Smooth muscle cell of the brain vasculature (primary cell): Measurements from ENCODE around the gene OXER1.

Experiments used
- DNase-seq: peaks from one replicate; pipeline ENCODE4 v3.0.0-alpha.2; 2012; ENCODE audit warnings: low read depth, low spot score

The OXER1 gene, protein sequence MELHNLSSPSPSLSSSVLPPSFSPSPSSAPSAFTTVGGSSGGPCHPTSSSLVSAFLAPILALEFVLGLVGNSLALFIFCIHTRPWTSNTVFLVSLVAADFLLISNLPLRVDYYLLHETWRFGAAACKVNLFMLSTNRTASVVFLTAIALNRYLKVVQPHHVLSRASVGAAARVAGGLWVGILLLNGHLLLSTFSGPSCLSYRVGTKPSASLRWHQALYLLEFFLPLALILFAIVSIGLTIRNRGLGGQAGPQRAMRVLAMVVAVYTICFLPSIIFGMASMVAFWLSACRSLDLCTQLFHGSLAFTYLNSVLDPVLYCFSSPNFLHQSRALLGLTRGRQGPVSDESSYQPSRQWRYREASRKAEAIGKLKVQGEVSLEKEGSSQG

DNA sequence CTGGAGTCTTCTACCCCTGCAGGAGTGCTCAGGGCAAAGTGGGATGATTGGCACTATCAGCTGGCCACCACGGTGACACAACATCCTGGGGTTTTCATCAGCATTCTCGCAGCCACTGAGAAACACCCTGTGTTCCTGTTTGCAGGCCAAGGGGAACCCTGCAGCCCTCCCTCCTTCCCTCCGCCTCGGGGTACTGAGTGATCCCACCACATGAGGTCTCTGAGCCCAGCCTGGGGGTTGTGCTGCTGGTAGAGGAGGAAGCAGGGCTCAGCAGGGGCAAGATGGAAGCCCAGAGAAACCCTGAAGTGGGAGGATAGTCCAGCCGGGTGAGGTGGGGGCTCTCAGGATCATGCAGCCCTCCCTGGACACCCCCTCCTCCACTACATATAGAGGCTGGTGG is at the start of gene OXER1:
Gene OXER1, minus strand, starts transcription at position 40 of the 400 bp plus-strand sequence. CDS start 73 bp downstream, outside the sequence.
- no peak for DNase-seq

DNA sequence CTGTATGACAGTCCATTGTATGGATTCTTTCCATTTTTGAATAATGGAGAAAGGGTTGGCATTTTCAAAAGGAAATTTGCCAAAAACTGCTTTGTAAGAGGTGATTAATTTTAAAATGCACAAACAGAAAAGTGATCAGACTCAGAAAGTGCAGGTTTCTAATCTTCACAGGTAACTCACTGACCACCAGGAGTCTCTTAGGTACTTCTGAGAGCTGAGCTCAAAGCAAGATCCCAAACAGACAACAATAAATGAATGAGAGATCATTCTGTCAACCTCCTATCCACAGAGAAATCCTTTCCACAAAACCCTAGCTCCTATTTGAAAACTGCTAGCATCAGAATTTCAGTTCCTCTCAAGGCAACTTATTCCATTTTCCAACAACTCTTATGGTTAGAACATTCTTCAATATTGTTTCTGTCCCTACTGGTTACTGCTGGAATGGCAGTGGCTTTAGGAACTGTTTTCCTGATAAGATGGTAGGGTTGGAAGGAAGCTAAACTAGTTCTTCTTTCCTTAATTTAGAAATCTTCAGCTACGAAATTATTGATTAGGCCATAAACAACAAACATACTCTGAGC is 49.1 kb upstream of the OXER1 start:
- DNase-seq = no peak

DNA sequence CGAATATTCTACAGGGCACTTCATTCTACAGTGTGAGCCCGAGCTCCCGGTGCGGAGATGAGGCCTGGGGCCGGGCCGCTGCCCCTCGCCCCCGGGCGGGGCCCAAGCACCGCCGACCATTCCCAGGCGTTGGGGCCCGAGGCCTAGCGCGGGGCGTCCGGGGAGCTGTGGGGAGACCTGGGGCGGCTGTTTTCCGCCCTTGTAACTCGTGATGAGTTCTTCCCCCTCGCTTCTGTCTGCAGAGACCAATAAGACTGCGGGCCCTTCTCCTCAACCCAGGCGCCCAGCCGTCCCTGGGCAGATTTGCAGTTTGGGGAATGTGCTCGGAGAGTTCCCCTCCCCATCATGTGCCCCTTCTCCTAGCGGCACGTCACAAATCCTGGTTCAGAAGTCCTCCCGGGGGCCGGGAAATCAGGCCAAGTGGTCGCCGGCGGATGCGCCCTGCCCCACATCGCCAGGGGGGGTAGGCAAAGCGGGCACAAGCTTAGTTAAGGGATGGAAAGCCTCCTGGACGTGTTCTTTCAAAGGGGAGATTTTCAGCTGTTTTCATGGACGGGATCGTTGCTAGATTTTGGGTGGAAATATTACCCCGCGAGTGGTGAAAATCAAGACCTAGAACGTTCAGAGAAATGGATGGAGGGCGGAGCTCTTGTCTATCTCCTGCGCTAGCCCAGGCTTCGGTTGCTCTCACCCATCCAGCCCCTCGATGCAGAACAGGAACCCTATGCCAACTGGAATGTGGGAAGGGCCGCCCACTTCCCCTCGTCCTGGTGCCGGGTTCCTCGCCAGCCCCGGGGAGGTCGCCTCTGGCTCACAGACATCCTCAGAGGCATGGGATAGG is 47.3 kb upstream of the OXER1 start:
- peak; percentile 40 for DNase-seq

DNA sequence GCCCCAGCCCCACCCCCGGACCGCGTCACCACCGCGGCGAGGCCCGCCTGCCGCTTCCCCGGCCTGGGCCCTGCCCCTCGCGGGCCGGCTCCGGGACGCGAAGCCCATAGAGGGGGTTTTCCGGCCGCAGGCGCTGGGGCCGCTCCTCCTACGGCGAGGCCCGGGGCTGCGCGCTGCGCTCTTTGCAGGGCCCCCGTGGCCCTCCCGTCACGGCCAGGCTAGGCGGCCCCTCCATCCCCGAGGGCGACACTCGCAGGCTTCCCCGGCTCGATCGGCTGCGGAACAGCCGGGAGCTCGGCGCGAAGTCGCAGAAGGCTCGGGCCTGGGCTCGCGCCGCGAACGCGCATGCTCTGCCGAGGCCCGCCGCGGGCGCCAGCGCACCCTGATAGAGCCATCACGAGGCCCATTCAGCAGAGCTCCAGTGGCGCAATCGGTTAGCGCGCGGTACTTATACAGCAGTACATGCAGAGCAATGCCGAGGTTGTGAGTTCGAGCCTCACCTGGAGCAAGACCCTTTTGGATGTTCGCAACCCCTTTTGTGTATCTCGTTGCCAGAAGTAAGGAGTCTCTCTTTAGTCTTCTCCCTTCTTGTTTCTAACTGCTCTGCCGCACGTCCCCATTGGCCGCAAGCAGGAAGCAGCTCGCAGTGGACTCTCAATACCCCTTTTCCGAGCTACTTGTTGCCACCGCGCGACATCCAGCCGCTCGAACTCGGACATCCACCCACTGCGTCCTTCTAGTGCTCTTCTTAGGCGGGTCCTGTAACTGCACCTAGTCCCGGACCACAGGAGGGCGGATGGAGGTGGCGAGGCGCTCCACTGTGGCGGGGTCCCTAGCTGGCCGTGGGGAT is 46.4 kb upstream of the OXER1 start:
- peak; percentile 86 for DNase-seq

DNA sequence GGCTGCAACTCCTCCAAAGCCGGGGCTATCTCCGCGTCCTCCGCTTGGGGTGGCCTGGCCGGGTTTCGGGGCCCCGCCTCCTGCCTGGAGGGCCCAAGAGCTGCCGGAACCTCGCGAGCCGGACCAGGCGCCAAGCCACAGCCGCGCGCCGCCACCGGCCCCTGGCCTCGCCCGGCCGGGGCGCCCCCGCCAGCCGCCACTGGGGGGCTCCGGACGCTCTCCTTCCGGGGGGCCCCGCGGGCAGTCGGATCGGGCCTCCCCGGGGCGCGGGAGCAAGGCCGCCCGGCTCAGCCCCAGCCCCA is 45.8 kb upstream of the OXER1 start:
- peak; percentile 59 for DNase-seq

DNA sequence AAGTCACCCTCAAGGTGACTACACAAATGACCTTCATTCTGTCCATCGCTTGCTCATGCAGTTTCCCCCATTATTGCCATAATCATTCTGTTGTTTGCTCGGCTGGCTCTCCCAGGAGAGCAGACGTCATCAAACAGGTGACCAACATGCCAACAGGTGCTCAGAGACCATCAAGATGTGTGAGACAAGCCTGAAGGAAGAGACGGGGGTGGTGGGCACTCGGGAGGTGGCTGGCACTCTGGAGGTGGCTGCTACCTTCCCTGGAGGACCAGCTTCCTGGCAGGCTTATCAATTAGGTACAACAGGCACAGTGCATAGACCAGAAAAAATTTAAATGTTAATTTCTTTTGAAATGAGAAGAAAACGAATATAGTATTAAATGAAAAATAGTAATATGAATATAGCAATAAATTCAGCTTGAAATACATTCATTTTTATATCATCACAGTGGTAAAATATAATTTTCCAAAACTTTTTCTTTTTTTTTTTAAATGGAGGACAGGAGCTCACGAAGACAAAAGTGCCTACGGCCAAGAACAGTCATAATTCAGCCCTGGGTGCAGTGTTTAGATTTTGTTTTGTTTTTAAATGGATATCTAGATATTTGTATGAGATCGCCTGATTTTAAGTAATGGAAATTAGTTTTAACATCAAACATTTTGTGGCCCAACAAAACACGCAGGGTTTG is 45.3 kb upstream of the OXER1 start:
- DNase-seq = no peak

DNA sequence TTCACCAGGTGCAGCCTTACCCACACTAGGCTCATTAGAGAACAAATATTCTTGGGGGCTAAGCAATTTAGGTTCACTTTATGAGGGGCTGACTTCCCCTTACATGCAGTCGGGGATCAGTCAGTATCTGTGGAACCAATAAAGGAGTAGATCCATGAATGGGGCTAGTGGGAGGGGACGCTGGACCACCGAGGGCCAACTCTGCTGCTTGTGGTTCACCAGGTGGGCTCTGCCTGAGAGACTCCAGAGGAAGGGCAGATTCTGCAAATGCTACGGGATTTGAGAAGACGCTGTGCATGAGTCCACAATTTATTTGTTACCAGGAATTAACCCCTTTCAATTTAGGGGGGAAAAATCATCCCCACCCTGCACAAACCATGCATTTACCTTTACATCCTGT is 44.4 kb upstream of the OXER1 start:
- DNase-seq = no peak

DNA sequence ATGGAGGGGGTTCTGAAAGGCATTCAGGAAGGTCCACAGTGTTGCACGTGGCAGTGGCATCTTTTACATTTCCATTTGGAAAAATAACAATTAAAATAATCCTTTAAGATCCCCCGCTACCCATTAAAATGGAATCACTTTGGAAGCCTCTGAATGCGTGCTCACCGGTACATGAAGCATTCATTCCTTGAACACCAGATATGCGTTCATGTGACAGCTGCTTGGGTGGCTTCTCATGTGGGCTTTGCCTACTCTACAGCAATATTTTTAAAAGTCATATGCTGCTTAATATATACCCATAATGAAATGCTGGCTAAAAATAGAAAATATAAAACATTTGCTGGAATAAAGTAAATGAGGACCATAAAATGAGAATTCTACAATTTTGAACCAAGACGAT is 42.9 kb upstream of the OXER1 start:
- no peak for DNase-seq

DNA sequence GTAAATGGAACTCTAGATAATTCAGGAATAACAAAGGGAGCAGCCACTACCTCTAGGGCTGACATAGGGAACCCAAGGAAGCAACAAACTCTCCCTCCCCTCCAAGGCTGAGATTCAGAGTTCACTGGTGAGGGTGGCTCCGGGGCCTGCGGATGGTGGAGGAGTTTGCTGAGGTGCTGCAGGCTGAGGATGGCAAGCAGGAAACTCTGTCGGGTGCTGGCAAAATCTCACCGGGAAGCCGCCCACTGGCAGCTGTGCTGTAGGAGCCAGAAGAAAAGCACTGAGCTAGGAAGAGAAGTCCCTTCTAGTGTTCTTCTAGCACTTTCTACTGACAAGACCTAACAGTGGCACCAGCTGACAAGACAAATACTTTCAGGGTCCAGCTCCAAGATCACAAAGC is 41.0 kb upstream of the OXER1 start:
- DNase-seq = no peak

DNA sequence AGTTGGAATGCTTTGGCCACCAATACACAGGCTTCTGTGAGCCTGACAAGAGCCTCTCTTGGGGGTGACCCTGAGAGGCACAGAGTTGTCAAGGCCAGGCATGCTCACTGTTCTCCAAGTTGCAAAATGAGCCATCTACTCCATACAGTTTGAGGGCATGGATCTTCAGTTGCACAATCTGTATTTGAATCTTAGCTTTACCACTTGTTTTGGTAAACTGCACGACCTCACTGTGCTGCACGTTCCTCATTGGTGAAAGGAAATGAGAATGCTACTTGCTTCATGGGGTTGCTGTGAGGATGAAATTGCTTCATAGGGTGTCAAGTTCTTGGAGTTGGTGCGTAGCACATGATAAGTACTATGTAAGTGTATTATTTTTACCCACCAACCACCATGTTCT is 40.4 kb upstream of the OXER1 start:
- DNase-seq = no peak

DNA sequence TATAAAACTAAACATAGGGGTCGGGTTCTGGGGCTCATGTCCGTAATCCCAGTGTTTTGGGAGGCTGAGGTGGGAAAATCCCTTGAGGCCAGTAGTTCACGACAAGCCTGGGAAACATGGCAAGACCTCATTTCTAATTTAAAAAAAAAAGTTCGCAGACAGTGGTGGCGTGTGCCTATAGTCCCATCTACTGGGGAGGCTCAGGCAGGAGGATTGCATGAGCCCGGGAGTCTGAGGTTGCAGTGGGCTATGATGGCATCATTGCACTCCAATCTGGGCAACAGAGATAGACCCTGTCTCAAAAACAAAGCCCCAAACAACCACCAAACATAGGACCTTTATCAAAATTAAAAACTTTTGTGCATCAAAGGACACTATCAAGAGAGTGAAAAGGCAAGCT is 38.2 kb upstream of the OXER1 start:
- no peak for DNase-seq

DNA sequence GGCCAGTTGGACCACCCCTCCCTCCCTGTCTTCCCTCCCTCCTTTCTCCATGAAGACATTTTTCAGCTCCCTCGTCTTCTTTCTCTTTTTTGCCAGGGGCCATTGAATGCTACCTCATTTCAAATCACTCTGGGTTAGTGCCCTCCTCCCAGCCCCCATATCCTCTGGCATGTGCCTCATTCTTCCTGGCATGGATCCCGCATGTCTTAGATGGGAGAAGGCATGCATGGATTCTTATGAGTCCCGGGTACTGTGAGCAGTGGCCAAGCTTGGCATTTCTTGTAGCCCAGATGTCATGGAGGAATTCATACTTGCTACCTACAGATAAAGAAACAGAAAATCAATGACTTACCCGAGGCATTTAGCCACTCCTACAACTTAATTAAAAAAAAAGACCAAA is 37.4 kb upstream of the OXER1 start:
- DNase-seq = no peak

DNA sequence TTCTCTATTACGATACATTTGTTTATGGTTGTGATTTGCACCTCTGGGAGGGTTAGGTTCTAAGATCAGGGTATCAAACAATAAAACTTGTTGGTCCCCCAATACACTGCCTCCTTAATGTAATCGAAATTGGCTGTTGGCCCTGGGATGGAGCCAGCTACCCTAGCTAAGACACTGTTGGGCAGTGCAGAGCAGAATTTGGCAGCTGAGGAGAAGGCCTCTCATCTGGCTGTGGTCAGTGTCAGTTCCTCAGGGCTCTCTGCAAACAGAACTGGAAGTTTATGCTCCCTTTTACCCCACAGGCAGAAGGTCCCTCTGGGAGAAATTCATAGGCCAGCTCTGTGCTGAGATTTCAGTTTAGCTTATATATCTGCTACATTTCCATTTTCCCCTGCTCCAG is 37.0 kb upstream of the OXER1 start:
- DNase-seq = no peak

DNA sequence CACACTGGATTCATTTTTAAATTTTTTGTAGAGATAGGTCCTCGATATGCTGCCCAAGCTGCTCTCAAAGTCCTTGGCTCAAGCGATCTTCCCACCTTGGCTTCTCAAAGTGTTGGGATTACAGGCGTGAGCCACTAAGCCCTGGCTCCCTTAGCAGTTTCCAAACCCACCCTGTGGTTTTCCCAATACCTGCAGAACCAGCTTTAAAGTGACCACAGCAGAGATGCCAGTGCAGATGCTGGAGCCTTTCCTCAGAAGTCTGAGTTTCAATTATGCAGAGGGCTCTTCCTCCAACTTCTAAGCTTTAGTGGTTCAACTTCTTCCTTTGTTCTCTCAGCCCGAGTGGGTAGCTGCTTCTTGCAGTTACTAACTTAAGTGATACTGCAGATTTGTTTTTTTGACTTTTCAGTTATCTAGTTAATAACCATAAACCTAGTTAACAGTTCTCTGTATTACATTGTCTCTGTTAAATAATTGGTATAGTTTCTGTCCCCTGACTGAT is 36.6 kb upstream of the OXER1 start:
- DNase-seq = no peak

DNA sequence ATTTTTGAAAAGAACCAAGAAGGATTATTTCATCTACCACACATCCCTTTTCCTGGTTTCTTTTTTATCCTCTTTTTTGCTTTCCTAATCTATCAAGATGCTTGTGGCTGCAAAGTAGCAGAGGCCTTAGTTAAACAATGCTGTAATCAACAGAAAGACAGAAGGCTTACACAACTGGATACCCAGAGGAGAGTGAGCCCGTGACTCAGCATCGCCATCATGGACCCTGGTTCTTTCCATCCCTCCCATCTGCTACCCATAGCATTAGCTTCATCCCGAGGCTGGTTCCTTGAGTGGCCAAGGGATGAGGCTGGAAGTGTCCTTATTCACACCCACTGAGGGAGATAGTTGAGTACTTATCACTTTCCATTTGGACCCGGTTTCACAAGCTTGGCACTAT is 35.9 kb upstream of the OXER1 start:
- DNase-seq = no peak

DNA sequence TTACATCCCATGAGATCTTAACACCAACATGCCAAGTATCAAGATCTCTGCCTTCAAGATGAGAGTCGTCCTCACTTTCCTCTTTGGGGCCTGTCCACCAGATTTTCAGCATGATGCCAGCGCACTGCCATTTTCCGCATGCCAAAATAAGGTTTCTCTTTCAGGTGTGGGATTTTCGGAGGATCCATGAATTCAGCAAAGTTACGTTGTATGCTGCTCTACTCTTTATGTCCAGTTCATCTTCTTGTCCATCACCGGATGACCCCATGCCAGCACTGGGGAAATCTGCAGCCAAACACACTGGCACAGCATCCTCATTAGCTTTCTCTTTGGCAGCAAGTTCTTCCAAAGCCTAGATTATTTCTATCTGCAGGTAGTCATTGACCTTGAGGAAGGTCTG is 33.3 kb upstream of the OXER1 start:
- no peak for DNase-seq

DNA sequence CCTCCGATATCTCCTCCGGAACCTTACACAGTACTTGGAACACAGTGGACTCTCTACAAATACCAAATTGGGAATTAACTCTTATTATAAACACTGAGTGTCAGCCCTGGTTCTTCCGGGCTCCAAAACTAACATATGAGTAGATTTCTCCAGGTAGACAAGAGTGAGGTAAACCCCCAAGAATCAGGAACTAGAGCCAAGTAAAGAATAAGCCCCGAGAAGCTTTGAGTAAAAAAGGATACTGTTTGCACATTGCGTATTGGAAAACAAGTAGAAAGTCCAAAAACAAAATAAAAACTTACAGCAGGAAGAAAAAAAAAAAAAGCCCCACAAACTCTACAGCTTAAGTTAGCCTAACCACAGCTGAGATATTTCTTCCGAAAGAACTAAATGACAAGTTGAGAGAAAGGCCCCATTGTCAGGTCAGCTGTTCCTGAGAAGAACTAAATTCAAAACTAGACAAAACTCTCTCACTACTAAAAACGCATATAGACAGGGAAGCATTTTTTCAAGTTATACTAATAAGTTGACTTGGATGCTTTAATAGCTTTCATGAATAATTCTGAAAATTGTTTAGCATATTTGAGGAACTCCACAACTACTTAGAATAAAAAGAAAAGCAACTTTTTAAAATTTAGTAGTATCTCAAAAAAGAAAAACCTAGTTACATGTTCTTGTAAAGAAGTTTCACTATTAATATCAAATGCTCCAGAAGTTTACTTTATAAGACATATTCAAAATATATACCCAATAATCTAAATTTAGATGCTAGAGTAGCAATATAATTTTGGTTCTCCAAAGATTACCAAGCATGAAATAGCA is 32.7 kb upstream of the OXER1 start:
- DNase-seq = no peak

DNA sequence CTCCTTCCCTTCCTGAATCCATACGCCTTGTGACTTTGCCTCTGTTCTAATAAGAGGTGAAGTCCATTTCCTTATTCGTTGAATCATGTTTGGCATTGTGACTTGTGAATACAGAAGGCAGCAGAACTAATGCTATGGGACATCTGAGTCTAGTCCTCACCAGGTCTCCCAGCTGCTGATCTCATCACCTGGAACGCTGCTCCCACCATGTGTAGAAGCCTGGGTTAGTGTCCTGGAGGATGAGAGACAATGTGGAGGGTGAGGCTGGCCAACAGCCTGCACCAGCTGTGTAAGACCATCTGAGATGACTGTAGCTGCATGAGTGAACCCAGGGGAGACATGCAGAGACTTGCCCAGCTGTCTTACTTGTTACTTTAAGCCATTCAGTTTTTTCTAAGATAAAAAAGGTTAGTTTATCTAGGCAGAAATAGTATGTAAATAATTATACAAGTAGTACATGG is 31.9 kb upstream of the OXER1 start:
- DNase-seq = no peak

DNA sequence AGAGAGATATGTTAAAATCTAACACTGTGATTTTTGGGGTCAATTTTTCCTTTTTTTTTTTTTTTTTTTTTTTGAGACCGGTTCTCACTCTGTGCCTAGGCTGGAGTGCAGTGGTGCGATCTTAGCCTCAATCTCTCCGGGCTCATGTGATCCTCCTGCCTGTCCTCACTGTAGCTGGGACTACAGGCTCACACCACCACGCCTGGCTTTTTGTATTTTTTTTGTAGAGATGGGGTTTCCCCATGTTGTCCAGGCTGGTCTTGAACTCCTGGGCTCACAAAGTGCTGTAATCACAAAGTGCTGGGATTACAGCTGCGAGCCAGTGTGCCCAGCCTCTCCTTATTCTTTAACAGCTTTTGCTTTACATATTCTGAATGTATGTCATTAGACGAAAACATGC is 31.3 kb upstream of the OXER1 start:
- DNase-seq = no peak
